Ishikawa (cell line): ENCODE results near the gene ARHGAP42.

Experiments
- CEBPB ChIP-seq: IDR thresholded peaks from 2 replicates; pipeline ENCODE4 v1.6.1; 2012
- CREB1 ChIP-seq: IDR thresholded peaks from 2 replicates; pipeline ENCODE4 v1.6.1; 2012; ENCODE audit warnings: low read depth
- RAD21 ChIP-seq: IDR thresholded peaks from 2 replicates; pipeline ENCODE4 v1.6.1; 2012; ENCODE audit warnings: low read depth
- TAF1 ChIP-seq: IDR thresholded peaks from 2 replicates; pipeline ENCODE4 v1.6.1; 2012; ENCODE audit warnings: low read depth, mild to moderate bottlenecking

- TF ChIP-seq TAF1 (no peak), CEBPB (no peak), CREB1 (no peak), RAD21 (no peak)
These were observed 28.2 kb downstream of the ARHGAP42 start for GRCh38 chr11:100715165-100715761.
